H4 (cell line): Measurements from ENCODE around the gene CD81. TPM values are rescaled to one million over a fixed set of nuclear protein-coding genes. Genes with fewer than 3 reads are reported as not detected.
"Not testable (repeated sequence)": the region's sequence is repeated elsewhere in the genome, so short reads cannot be mapped to it uniquely, and the experiment has no call there.

ENCODE experiments used
- DNase-seq: peaks from one replicate; pipeline ENCODE4 v3.0.0-alpha.2; 2015; ENCODE audit warnings: low spot score
- total RNA-seq: library from RNA; depleted of rRNA; stranded (reverse); fragments of >200 nt; shearing (Covaris generic); gene quantifications from 2 replicates; pipeline ENCODE4 v1.2.3, GENCODE V29; 2014

CD81 gene
- total RNA-seq, 1 experiment from 2014 or later = 154 TPM

- DNase-seq = no peak
Observed at GRCh38 chr11:2357246-2357645, 19.9 kb upstream of the CD81 start.

GRCh38 chr11:2357651-2358050 is 19.5 kb upstream of the CD81 start:
- not testable (repeated sequence) for DNase-seq

- DNase-seq = no peak
Observed at GRCh38 chr11:2358754-2359442, 18.2 kb upstream of the CD81 start.

- no peak for DNase-seq
Observed at GRCh38 chr11:2359557-2359956, 17.6 kb upstream of the CD81 start.

- DNase-seq = no peak
Observed at GRCh38 chr11:2360081-2360642, 16.9 kb upstream of the CD81 start.

GRCh38 chr11:2361565-2361964 is 15.5 kb upstream of the CD81 start:
- DNase-seq = no peak

- no peak for DNase-seq
Observed at GRCh38 chr11:2362414-2362813, 14.7 kb upstream of the CD81 start.

GRCh38 chr11:2363130-2363529 is 14.0 kb upstream of the CD81 start:
- no peak for DNase-seq

- no peak for DNase-seq
Observed at GRCh38 chr11:2363577-2364370, 13.3 kb upstream of the CD81 start.

GRCh38 chr11:2364386-2364785 is 12.7 kb upstream of the CD81 start:
- not testable (repeated sequence) for DNase-seq

GRCh38 chr11:2365571-2366210 is 11.4 kb upstream of the CD81 start:
- DNase-seq = no peak

GRCh38 chr11:2366276-2366675 is 10.8 kb upstream of the CD81 start:
- DNase-seq = no peak

GRCh38 chr11:2366733-2367132 is 10.4 kb upstream of the CD81 start:
- DNase-seq = no peak

- DNase-seq = no peak
Observed at GRCh38 chr11:2367266-2368160, 9.6 kb upstream of the CD81 start.

GRCh38 chr11:2368178-2368850 is 8.8 kb upstream of the CD81 start:
- no peak for DNase-seq

GRCh38 chr11:2368851-2369180 is 8.3 kb upstream of the CD81 start:
- no peak for DNase-seq

- DNase-seq = no peak
Observed at GRCh38 chr11:2369320-2369719, 7.8 kb upstream of the CD81 start.

GRCh38 chr11:2369896-2370295 is 7.2 kb upstream of the CD81 start:
- DNase-seq = no peak

- DNase-seq = no peak
Observed at GRCh38 chr11:2374456-2375201, 2.5 kb upstream of the CD81 start.

GRCh38 chr11:2375341-2375853 is 1.7 kb upstream of the CD81 start:
- no peak for DNase-seq
